HEK293 (cell line): Measurements from ENCODE around the gene SPATA33.

Experiments
- ATF2 ChIP-seq: fragments of 450-650 bp; formaldehyde crosslinking; IDR thresholded peaks from 2 replicates; pipeline ENCODE4 v1.5.1; 2016; ENCODE audit warnings: missing biosample characterization, missing genetic modification characterization, low read depth
- FEZF1 ChIP-seq: fragments of 450-650 bp; formaldehyde crosslinking; IDR thresholded peaks from 2 replicates; pipeline ENCODE4 v1.5.1; 2016; ENCODE audit warnings: missing biosample characterization, missing genetic modification characterization
- GLI2 ChIP-seq: fragments of 450-650 bp; formaldehyde crosslinking; IDR thresholded peaks from 2 replicates; pipeline ENCODE4; 2017; ENCODE audit warnings: missing biosample characterization, missing genetic modification characterization, low read depth, borderline replicate concordance
- IKZF3 ChIP-seq: fragments of 450-650 bp; IDR thresholded peaks from 2 replicates; pipeline ENCODE4 v1.5.0; 2018; ENCODE audit warnings: missing biosample characterization, mild to moderate bottlenecking, missing genetic modification characterization, moderate library complexity
- SP2 ChIP-seq: fragments of 450-650 bp; formaldehyde crosslinking; IDR thresholded peaks from 2 replicates; pipeline ENCODE4 v1.5.1; 2016; ENCODE audit warnings: missing biosample characterization, missing genetic modification characterization
- SP7 ChIP-seq: fragments of 450-650 bp; formaldehyde crosslinking; IDR thresholded peaks from 2 replicates; pipeline ENCODE4 v1.5.1; 2016; ENCODE audit warnings: missing biosample characterization, missing genetic modification characterization
- ZNF112 ChIP-seq: fragments of 450-650 bp; formaldehyde crosslinking; IDR thresholded peaks from 2 replicates; pipeline ENCODE4 v1.5.0; 2017; ENCODE audit warnings: missing biosample characterization, missing genetic modification characterization
- ZNF132 ChIP-seq: fragments of 450-650 bp; formaldehyde crosslinking; IDR thresholded peaks from 2 replicates; pipeline ENCODE4 v1.5.1; 2017; ENCODE audit warnings: missing biosample characterization, missing genetic modification characterization, borderline replicate concordance
- ZNF148 ChIP-seq: fragments of 450-650 bp; formaldehyde crosslinking; IDR thresholded peaks from 2 replicates; pipeline ENCODE4 v1.5.0; 2017; ENCODE audit warnings: missing biosample characterization, missing genetic modification characterization, borderline replicate concordance
- ZNF169 ChIP-seq: fragments of 450-650 bp; formaldehyde crosslinking; IDR thresholded peaks from 2 replicates; pipeline ENCODE4 v1.5.1; 2016; ENCODE audit warnings: missing biosample characterization, missing genetic modification characterization
- ZNF23 ChIP-seq: fragments of 450-650 bp; formaldehyde crosslinking; IDR thresholded peaks from 2 replicates; pipeline ENCODE4 v1.5.1; 2016; ENCODE audit warnings: missing biosample characterization, missing genetic modification characterization, borderline replicate concordance
- ZNF239 ChIP-seq: fragments of 450-650 bp; formaldehyde crosslinking; IDR thresholded peaks from 2 replicates; pipeline ENCODE4 v1.5.1; 2016; ENCODE audit warnings: missing biosample characterization, missing genetic modification characterization
- ZNF280D ChIP-seq: fragments of 450-650 bp; formaldehyde crosslinking; IDR thresholded peaks from 2 replicates; pipeline ENCODE4 v1.5.1; 2016; ENCODE audit warnings: missing biosample characterization, missing genetic modification characterization
- ZNF404 ChIP-seq: fragments of 450-650 bp; formaldehyde crosslinking; IDR thresholded peaks from 2 replicates; pipeline ENCODE4 v1.5.1; 2017; ENCODE audit warnings: missing biosample characterization, missing genetic modification characterization
- ZNF514 ChIP-seq: fragments of 450-650 bp; formaldehyde crosslinking; IDR thresholded peaks from 2 replicates; pipeline ENCODE4 v1.5.1; 2016; ENCODE audit warnings: missing biosample characterization, missing genetic modification characterization
- ZNF518A ChIP-seq: fragments of 450-650 bp; formaldehyde crosslinking; conservative IDR thresholded peaks from 2 replicates; pipeline ENCODE4 v1.5.1; 2016; ENCODE audit warnings: low read depth, missing biosample characterization, missing genetic modification characterization
- ZNF639 ChIP-seq: fragments of 450-650 bp; formaldehyde crosslinking; IDR thresholded peaks from 2 replicates; pipeline ENCODE4 v1.5.1; 2016; ENCODE audit warnings: missing biosample characterization, missing genetic modification characterization
- ZNF692 ChIP-seq: fragments of 450-650 bp; formaldehyde crosslinking; IDR thresholded peaks from 2 replicates; pipeline ENCODE4 v1.5.1; 2016; ENCODE audit warnings: missing biosample characterization, missing genetic modification characterization
- ZNF707 ChIP-seq: fragments of 450-650 bp; formaldehyde crosslinking; IDR thresholded peaks from 2 replicates; pipeline ENCODE4 v1.5.1; 2016; ENCODE audit warnings: missing biosample characterization, missing genetic modification characterization
- ZNF830 ChIP-seq: fragments of 450-650 bp; IDR thresholded peaks from 2 replicates; pipeline ENCODE4 v1.5.0; 2018; ENCODE audit warnings: missing biosample characterization, missing genetic modification characterization, low read depth, mild to moderate bottlenecking, moderate library complexity
- ZNF843 ChIP-seq: fragments of 450-650 bp; formaldehyde crosslinking; IDR thresholded peaks from 2 replicates; pipeline ENCODE4 v1.5.1; 2016; ENCODE audit warnings: missing biosample characterization, missing genetic modification characterization
- ZSCAN5A ChIP-seq: fragments of 450-650 bp; formaldehyde crosslinking; IDR thresholded peaks from 2 replicates; pipeline ENCODE4 v1.5.1; 2016; ENCODE audit warnings: missing biosample characterization, missing genetic modification characterization

SPATA33 gene

GRCh38 chr16:89700100-89700648 is 42.5 kb downstream of the SPATA33 start (continued):
- no peak for TF ChIP-seq ZNF518A
- peak; percentile 81 for TF ChIP-seq SP2 (tag by site-specific recombination)
- TF ChIP-seq ZNF707 (tag by site-specific recombination), result no peak
- no peak for TF ChIP-seq ZNF112 (tag by site-specific recombination)
- no peak for TF ChIP-seq GLI2
- no peak for TF ChIP-seq ZNF514 (tag by site-specific recombination)
- TF ChIP-seq ATF2 (tag by site-specific recombination), result peak; percentile 100
- no peak for TF ChIP-seq ZNF132 (tag by site-specific recombination)
- TF ChIP-seq ZSCAN5A (tag by site-specific recombination), result no peak
- no peak for TF ChIP-seq ZNF404 (tag by site-specific recombination)
- peak; percentile 31; the same call in 1 of the 2 replicates for TF ChIP-seq ZNF148
- peak; percentile 89 for TF ChIP-seq SP7 (tag by site-specific recombination)
- TF ChIP-seq FEZF1 (tag by site-specific recombination), result peak; percentile 26; the same call in 1 of the 2 replicates
- TF ChIP-seq ZNF169 (tag by site-specific recombination), result no peak
- no peak for TF ChIP-seq ZNF280D (tag by site-specific recombination)
- no peak for TF ChIP-seq ZNF23 (tag by site-specific recombination)
- TF ChIP-seq ZNF639 (tag by site-specific recombination), result peak; percentile 56; the same call in 1 of the 2 replicates
- peak; percentile 42; the same call in 1 of the 2 replicates for TF ChIP-seq ZNF692 (tag by site-specific recombination)
- peak; percentile 79 for TF ChIP-seq ZNF843
- no peak for TF ChIP-seq ZNF830 (tag by site-specific recombination)
- peak; percentile 95 for TF ChIP-seq IKZF3
- TF ChIP-seq ZNF239 (tag by site-specific recombination), result no peak
